Upper lobe of left lung (tissue), 4 donors: ENCODE measurements around the gene GABRB1.

Experiments
- CTCF ChIP-seq, 6 experiments: fragments of 450-650 bp in 4 of 6; fragments of 200-600 bp in 2 of 6; sonication (generic) in 2 of 6; IDR thresholded peaks; one replicate each; pipeline ENCODE4 v1.5.1; 2016 to 2019; ENCODE audit warnings: antibody characterized with exemption in 6 of 6
- EP300 ChIP-seq, 4 donors: sonication (generic); formaldehyde crosslinking; IDR thresholded peaks; one replicate each; pipeline ENCODE4 v1.5.1; 2017; ENCODE audit warnings: antibody characterized with exemption in 4 of 4, control low read depth in 2 of 4
- POLR2A ChIP-seq, 4 donors: fragments of 450-650 bp; IDR thresholded peaks; one replicate each; pipeline ENCODE4 v1.5.1; 2016 to 2017; ENCODE audit warnings: antibody characterized with exemption in 4 of 4, mild to moderate bottlenecking in 2 of 4
- POLR2AphosphoS5 ChIP-seq, 2 donors: sonication (generic); formaldehyde crosslinking; IDR thresholded peaks; one replicate each; pipeline ENCODE4 v1.5.1; 2017; ENCODE audit warnings: antibody characterized with exemption in 2 of 2

DNA sequence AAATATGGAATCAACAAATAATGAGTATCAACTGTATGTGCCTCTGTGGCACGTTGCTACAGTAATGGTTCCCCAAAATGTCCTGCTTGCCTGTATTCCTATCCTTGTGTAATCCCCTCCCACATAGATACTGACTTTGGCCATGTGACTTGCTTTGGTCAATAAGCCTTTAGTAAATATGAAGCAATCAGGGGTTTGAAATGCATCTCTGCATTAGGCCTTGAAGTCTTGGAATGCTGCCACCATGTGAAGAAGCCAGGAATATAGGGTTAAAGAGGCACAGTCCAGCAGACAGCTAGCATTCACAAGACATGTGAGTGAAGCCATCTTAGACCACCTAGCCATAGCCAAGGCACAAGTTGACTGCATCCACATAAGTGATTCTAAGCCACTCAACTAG, 190.9 kb downstream of the GABRB1 start:
- TF ChIP-seq CTCF (IDR thresholded peaks at IDR 0.05) (no peak), POLR2A (IDR thresholded peaks at IDR 0.05) (no peak), EP300 (IDR thresholded peaks at IDR 0.05) (no peak), POLR2AphosphoS5 (IDR thresholded peaks at IDR 0.05) (no peak)
